WTC11 (cell line): ENCODE data around the gene PSD. TPM values are rescaled to one million over a fixed set of nuclear protein-coding genes. Genes with fewer than 3 reads are reported as not detected.

Experiments used
- ATAC-seq: fragments of 200-7000 bp; cut with Tn5 transposase; 2 replicates; pipeline ENCODE4 v1.10.0; 2021; ENCODE audit warnings: mild to moderate bottlenecking, moderate library complexity
- CTCF ChIA-PET: fragments of 300-600 bp; sonication (Branson Sonifier 250); formaldehyde crosslinking; loops from one replicate; lab custom pipeline; 2021; ENCODE audit warnings: antibody characterized with exemption; lab: Charles Lee
- POLR2A ChIA-PET: fragments of 350-600 bp; sonication (Branson Sonifier 250); formaldehyde crosslinking; loops from one replicate; lab custom pipeline; 2021; ENCODE audit warnings: antibody characterized with exemption; lab: Charles Lee
- DNase-seq: peaks from one replicate; pipeline ENCODE4 v3.0.0; 2021; ENCODE audit warnings: low spot score
- H3K27ac Mint-ChIP-seq: 2 replicates; pipeline ENCODE4 v1.8.0; 2021; ENCODE audit warnings: mixed read lengths
- H3K27me3 Mint-ChIP-seq: 2 replicates; pipeline ENCODE4 v1.8.0; 2021; ENCODE audit warnings: low read depth, mild to moderate bottlenecking, moderate library complexity, mixed read lengths
- H3K36me3 Mint-ChIP-seq: 2 replicates; pipeline ENCODE4 v1.8.0; 2021; ENCODE audit warnings: mixed read lengths
- H3K4me1 Mint-ChIP-seq: 2 replicates; pipeline ENCODE4 v1.8.0; 2022; ENCODE audit warnings: mixed read lengths
- H3K4me3 Mint-ChIP-seq: 2 replicates; pipeline ENCODE4 v1.8.0; 2021; ENCODE audit warnings: mild to moderate bottlenecking, moderate library complexity, mixed read lengths
- H3K9me3 Mint-ChIP-seq: 2 replicates; pipeline ENCODE4 v1.8.0; 2021; ENCODE audit warnings: mixed read lengths
- FOXP1 ChIP-seq: sonication (generic); formaldehyde crosslinking; IDR thresholded peaks from 2 replicates; pipeline ENCODE4 v1.8.0; 2022; ENCODE audit warnings: missing genetic modification reagents, mild to moderate bottlenecking, moderate library complexity, borderline replicate concordance
- MXD4 ChIP-seq: fragments of 250-450 bp; sonication (Bioruptor Pico); IDR thresholded peaks from 2 replicates; pipeline ENCODE4 v1.8.0; 2021; ENCODE audit warnings: mild to moderate bottlenecking, moderate library complexity, borderline replicate concordance
- NFATC4 ChIP-seq: fragments of 250-450 bp; sonication (Bioruptor Pico); IDR thresholded peaks from 2 replicates; pipeline ENCODE4 v1.9.0; 2021; ENCODE audit warnings: mild to moderate bottlenecking
- NR1H2 ChIP-seq: sonication (generic); formaldehyde crosslinking; IDR thresholded peaks from 2 replicates; pipeline ENCODE4 v1.9.0; 2021; ENCODE audit warnings: mild to moderate bottlenecking, moderate library complexity, missing genetic modification reagents
- NR2C2 ChIP-seq: sonication (generic); formaldehyde crosslinking; IDR thresholded peaks from 2 replicates; pipeline ENCODE4 v1.8.0; 2022; ENCODE audit warnings: mild to moderate bottlenecking, missing genetic modification reagents
- TEAD1 ChIP-seq: sonication (generic); formaldehyde crosslinking; IDR thresholded peaks from 2 replicates; pipeline ENCODE4 v1.8.0; 2022; ENCODE audit warnings: mild to moderate bottlenecking, missing genetic modification reagents
- TEAD4 ChIP-seq: sonication (generic); formaldehyde crosslinking; IDR thresholded peaks from 2 replicates; pipeline ENCODE4 v1.8.0; 2022; ENCODE audit warnings: mild to moderate bottlenecking, missing genetic modification reagents
- TP53 ChIP-seq: sonication (generic); formaldehyde crosslinking; IDR thresholded peaks from 2 replicates; pipeline ENCODE4 v1.8.1; 2023; ENCODE audit warnings: mild to moderate bottlenecking, missing genetic modification reagents
- ZNF138 ChIP-seq: sonication (generic); formaldehyde crosslinking; conservative IDR thresholded peaks from 2 replicates; pipeline ENCODE4 v1.8.1; 2022; ENCODE audit warnings: mild to moderate bottlenecking, moderate library complexity, missing genetic modification reagents
- ZNF263 ChIP-seq: sonication (generic); formaldehyde crosslinking; IDR thresholded peaks from 2 replicates; pipeline ENCODE4 v1.8.1; 2022; ENCODE audit warnings: low read depth, mild to moderate bottlenecking, moderate library complexity, missing genetic modification reagents
- ZNF671 ChIP-seq: fragments of 250-450 bp; sonication (Bioruptor Pico); IDR thresholded peaks from 2 replicates; pipeline ENCODE4 v1.8.0; 2021; ENCODE audit warnings: mild to moderate bottlenecking
- total RNA-seq: library from RNA; stranded (reverse); gene quantifications from 3 replicates; pipeline ENCODE4 v1.2.3, GENCODE V29; 2021
- TF ChIP-seq, protein P1 (sequence below): fragments of 250-450 bp; sonication (Bioruptor Pico); IDR thresholded peaks from 2 replicates; pipeline ENCODE4 v1.8.0; 2021; ENCODE audit warnings: mild to moderate bottlenecking
- TF ChIP-seq, protein P2 (sequence below): sonication (generic); formaldehyde crosslinking; IDR thresholded peaks from 2 replicates; pipeline ENCODE4 v1.8.0; 2022; ENCODE audit warnings: mild to moderate bottlenecking, missing genetic modification reagents
- TF ChIP-seq, protein P3 (sequence below): sonication (generic); formaldehyde crosslinking; IDR thresholded peaks from 2 replicates; pipeline ENCODE4 v1.8.1; 2023; ENCODE audit warnings: mild to moderate bottlenecking, moderate library complexity, missing genetic modification reagents
- TF ChIP-seq, protein P4 (sequence below): sonication (generic); formaldehyde crosslinking; conservative IDR thresholded peaks from 2 replicates; pipeline ENCODE4 v1.8.1; 2022; ENCODE audit warnings: mild to moderate bottlenecking, missing genetic modification reagents
- TF ChIP-seq, protein P5 (sequence below): sonication (generic); formaldehyde crosslinking; IDR thresholded peaks from 2 replicates; pipeline ENCODE4 v1.8.0; 2022; ENCODE audit warnings: missing genetic modification reagents
- TF ChIP-seq, protein P6 (sequence below): sonication (generic); formaldehyde crosslinking; IDR thresholded peaks from 2 replicates; pipeline ENCODE4 v1.8.0; 2023; ENCODE audit warnings: mild to moderate bottlenecking, missing genetic modification reagents
- TF ChIP-seq, protein P7 (sequence below): sonication (generic); formaldehyde crosslinking; IDR thresholded peaks from 2 replicates; pipeline ENCODE4 v1.8.0; 2023; ENCODE audit warnings: missing genetic modification reagents
- TF ChIP-seq, protein P8 (sequence below): sonication (generic); formaldehyde crosslinking; IDR thresholded peaks from 2 replicates; pipeline ENCODE4 v1.8.1; 2022; ENCODE audit warnings: mild to moderate bottlenecking, moderate library complexity, missing genetic modification reagents

PSD gene
- total RNA-seq, 1 experiment from 2014 or later = 12.5 TPM

DNA sequence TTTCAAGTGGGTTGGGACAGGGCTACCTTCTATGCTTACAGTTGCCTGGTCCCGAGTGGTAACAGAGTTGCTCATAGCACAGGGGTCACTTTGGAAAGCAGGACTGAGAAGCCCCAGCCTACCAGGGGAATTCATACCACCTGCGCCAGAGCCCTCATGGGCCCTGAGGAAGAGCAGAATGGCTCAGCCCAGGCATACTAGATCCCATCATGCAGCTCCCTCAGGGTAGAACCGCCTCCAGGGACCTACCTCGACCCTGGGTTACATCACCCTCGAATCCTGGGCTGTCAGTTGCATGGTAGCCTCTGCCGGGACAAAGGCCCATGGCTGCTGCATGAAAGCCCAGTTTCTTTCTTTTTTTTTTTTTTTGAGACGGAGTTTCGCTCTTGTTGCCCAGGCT, 10.9 kb upstream of the PSD start (continued):
- TF ChIP-seq TEAD4 (CRISPR knock-in tag) (no peak), ZNF671 (CRISPR knock-in tag) (no peak), MXD4 (no peak), NFATC4 (no peak), FOXP1 (CRISPR knock-in tag) (no peak)
- TF ChIP-seq, protein P1, sequence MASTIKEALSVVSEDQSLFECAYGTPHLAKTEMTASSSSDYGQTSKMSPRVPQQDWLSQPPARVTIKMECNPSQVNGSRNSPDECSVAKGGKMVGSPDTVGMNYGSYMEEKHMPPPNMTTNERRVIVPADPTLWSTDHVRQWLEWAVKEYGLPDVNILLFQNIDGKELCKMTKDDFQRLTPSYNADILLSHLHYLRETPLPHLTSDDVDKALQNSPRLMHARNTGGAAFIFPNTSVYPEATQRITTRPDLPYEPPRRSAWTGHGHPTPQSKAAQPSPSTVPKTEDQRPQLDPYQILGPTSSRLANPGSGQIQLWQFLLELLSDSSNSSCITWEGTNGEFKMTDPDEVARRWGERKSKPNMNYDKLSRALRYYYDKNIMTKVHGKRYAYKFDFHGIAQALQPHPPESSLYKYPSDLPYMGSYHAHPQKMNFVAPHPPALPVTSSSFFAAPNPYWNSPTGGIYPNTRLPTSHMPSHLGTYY (CRISPR knock-in tag) = no peak
- TF ChIP-seq, protein P2, sequence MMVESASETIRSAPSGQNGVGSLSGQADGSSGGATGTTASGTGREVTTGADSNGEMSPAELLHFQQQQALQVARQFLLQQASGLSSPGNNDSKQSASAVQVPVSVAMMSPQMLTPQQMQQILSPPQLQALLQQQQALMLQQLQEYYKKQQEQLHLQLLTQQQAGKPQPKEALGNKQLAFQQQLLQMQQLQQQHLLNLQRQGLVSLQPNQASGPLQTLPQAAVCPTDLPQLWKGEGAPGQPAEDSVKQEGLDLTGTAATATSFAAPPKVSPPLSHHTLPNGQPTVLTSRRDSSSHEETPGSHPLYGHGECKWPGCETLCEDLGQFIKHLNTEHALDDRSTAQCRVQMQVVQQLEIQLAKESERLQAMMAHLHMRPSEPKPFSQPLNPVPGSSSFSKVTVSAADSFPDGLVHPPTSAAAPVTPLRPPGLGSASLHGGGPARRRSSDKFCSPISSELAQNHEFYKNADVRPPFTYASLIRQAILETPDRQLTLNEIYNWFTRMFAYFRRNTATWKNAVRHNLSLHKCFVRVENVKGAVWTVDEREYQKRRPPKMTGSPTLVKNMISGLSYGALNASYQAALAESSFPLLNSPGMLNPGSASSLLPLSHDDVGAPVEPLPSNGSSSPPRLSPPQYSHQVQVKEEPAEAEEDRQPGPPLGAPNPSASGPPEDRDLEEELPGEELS (CRISPR knock-in tag) = no peak
- TF ChIP-seq, protein P3, sequence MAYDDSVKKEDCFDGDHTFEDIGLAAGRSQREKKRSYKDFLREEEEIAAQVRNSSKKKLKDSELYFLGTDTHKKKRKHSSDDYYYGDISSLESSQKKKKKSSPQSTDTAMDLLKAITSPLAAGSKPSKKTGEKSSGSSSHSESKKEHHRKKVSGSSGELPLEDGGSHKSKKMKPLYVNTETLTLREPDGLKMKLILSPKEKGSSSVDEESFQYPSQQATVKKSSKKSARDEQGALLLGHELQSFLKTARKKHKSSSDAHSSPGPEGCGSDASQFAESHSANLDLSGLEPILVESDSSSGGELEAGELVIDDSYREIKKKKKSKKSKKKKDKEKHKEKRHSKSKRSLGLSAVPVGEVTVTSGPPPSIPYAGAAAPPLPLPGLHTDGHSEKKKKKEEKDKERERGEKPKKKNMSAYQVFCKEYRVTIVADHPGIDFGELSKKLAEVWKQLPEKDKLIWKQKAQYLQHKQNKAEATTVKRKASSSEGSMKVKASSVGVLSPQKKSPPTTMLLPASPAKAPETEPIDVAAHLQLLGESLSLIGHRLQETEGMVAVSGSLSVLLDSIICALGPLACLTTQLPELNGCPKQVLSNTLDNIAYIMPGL (CRISPR knock-in tag) = no peak
- TF ChIP-seq, protein P4, sequence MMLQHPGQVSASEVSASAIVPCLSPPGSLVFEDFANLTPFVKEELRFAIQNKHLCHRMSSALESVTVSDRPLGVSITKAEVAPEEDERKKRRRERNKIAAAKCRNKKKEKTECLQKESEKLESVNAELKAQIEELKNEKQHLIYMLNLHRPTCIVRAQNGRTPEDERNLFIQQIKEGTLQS (CRISPR knock-in tag) = no peak
- TF ChIP-seq, protein P5, sequence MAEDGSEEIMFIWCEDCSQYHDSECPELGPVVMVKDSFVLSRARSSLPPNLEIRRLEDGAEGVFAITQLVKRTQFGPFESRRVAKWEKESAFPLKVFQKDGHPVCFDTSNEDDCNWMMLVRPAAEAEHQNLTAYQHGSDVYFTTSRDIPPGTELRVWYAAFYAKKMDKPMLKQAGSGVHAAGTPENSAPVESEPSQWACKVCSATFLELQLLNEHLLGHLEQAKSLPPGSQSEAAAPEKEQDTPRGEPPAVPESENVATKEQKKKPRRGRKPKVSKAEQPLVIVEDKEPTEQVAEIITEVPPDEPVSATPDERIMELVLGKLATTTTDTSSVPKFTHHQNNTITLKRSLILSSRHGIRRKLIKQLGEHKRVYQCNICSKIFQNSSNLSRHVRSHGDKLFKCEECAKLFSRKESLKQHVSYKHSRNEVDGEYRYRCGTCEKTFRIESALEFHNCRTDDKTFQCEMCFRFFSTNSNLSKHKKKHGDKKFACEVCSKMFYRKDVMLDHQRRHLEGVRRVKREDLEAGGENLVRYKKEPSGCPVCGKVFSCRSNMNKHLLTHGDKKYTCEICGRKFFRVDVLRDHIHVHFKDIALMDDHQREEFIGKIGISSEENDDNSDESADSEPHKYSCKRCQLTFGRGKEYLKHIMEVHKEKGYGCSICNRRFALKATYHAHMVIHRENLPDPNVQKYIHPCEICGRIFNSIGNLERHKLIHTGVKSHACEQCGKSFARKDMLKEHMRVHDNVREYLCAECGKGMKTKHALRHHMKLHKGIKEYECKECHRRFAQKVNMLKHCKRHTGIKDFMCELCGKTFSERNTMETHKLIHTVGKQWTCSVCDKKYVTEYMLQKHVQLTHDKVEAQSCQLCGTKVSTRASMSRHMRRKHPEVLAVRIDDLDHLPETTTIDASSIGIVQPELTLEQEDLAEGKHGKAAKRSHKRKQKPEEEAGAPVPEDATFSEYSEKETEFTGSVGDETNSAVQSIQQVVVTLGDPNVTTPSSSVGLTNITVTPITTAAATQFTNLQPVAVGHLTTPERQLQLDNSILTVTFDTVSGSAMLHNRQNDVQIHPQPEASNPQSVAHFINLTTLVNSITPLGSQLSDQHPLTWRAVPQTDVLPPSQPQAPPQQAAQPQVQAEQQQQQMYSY (CRISPR knock-in tag) = no peak

DNA sequence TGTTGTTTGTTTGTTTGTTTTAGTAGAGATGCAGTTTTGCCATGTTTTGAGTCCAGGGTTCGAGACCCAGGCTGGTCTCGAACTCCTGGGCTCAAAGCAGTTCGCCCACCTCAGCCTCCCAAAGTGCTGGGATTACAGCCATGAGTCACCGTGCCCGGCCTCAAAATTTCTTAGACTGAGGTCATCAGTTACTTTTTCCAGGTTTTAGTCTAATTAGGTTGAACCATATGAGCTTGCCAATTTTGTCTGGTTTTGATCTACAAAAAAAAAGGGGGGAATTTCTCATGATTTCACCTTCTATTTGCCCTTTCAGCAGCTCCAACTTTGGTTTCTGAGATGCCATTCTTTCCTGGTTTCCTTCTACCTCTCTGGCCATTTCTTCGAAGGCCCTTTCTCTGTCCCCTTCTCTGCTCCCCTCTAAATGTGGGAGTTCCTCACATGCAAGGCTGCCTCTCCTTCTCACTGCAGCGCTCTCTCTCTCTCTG, 8.3 kb upstream of the PSD start:
- no peak overlapping the region for H3K4me3 Mint-ChIP-seq
- H3K27ac Mint-ChIP-seq = no peak overlapping the region
- CTCF ChIA-PET = interaction anchor here (0.6 to 1.5 kb wide), 3 partner anchors 20 to 28 kb away, joined by 4 to 6 read pairs (median 4); no protein-coding TSS in a partner anchor
- no peak for DNase-seq
- no peak for ATAC-seq
- no peaks in the 10 kb centered on the region for H3K9me3 Mint-ChIP-seq
- peaks cover 14% of the 10 kb centered on the region for H3K4me1 Mint-ChIP-seq
- H3K27me3 Mint-ChIP-seq = peaks cover 11% of the 10 kb centered on the region
- POLR2A ChIA-PET = no interaction called here
- H3K36me3 Mint-ChIP-seq = peaks cover 9% of the 10 kb centered on the region; the same call in 1 of the 2 replicates
- TF ChIP-seq NR2C2 (no peak), NR1H2 (CRISPR knock-in tag) (no peak), ZNF263 (CRISPR knock-in tag) (no peak), TP53 (no peak), ZNF138 (no peak), TEAD1 (CRISPR knock-in tag) (no peak)
- TF ChIP-seq, protein P6, sequence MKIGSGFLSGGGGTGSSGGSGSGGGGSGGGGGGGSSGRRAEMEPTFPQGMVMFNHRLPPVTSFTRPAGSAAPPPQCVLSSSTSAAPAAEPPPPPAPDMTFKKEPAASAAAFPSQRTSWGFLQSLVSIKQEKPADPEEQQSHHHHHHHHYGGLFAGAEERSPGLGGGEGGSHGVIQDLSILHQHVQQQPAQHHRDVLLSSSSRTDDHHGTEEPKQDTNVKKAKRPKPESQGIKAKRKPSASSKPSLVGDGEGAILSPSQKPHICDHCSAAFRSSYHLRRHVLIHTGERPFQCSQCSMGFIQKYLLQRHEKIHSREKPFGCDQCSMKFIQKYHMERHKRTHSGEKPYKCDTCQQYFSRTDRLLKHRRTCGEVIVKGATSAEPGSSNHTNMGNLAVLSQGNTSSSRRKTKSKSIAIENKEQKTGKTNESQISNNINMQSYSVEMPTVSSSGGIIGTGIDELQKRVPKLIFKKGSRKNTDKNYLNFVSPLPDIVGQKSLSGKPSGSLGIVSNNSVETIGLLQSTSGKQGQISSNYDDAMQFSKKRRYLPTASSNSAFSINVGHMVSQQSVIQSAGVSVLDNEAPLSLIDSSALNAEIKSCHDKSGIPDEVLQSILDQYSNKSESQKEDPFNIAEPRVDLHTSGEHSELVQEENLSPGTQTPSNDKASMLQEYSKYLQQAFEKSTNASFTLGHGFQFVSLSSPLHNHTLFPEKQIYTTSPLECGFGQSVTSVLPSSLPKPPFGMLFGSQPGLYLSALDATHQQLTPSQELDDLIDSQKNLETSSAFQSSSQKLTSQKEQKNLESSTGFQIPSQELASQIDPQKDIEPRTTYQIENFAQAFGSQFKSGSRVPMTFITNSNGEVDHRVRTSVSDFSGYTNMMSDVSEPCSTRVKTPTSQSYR (CRISPR knock-in tag) = no peak
- TF ChIP-seq, protein P7, sequence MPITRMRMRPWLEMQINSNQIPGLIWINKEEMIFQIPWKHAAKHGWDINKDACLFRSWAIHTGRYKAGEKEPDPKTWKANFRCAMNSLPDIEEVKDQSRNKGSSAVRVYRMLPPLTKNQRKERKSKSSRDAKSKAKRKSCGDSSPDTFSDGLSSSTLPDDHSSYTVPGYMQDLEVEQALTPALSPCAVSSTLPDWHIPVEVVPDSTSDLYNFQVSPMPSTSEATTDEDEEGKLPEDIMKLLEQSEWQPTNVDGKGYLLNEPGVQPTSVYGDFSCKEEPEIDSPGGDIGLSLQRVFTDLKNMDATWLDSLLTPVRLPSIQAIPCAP = no peak
- TF ChIP-seq, protein P8, sequence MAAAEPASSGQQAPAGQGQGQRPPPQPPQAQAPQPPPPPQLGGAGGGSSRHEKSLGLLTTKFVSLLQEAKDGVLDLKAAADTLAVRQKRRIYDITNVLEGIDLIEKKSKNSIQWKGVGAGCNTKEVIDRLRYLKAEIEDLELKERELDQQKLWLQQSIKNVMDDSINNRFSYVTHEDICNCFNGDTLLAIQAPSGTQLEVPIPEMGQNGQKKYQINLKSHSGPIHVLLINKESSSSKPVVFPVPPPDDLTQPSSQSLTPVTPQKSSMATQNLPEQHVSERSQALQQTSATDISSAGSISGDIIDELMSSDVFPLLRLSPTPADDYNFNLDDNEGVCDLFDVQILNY (CRISPR knock-in tag) = no peak
